ENCODE data around the gene AMDHD1.

- TF ChIP-seq CTCF (IDR thresholded peaks at IDR 0.05; ENCODE audit: extremely low read depth in 1 of 2, insufficient read depth in 1 of 2, low read depth in 1 of 2, low read length in 2 of 2), result no peak
- no peak for TF ChIP-seq POLR2A (IDR thresholded peaks at IDR 0.05; ENCODE audit: low read depth, low read length)
- no peak for TF ChIP-seq MYC (IDR thresholded peaks at IDR 0.05; ENCODE audit: low read depth, low read length)
- no peak for TF ChIP-seq FOS (IDR thresholded peaks at IDR 0.05; ENCODE audit: borderline replicate concordance, insufficient read depth, low read length)
- no peak for TF ChIP-seq POLR2AphosphoS5 (IDR thresholded peaks at IDR 0.05; ENCODE audit: insufficient read depth, low read depth, low read length)
These were observed 71.9 kb downstream of the AMDHD1 start for GRCh38 chr12:96014943-96015599.
